Common myeloid progenitor, CD34-positive (primary cell): ENCODE measurements around the gene TBXA2R.

Source experiments
- CTCF ChIA-PET: fragments of 350-600 bp; sonication (Branson Sonifier 250); formaldehyde crosslinking; loops from one replicate; lab custom pipeline; 2021; ENCODE audit warnings: antibody characterized with exemption; lab: Charles Lee
- POLR2A ChIA-PET: fragments of 350-600 bp; sonication (Branson Sonifier 250); formaldehyde crosslinking; loops from one replicate; lab custom pipeline; 2021; ENCODE audit warnings: antibody characterized with exemption; lab: Charles Lee
- DNase-seq, 3 donors: peaks; one replicate each; pipeline versions ENCODE4 v3.0.0 to v3.0.0-alpha.2; 2013
- H3K27ac ChIP-seq, 2 experiments: 1 replicate in 1 of 2; 2 replicates in 1 of 2; pipeline ENCODE4 v1.7.0; 2013; ENCODE audit warnings: inconsistent platforms in 2 of 2, low read length in 2 of 2, mild to moderate bottlenecking in 2 of 2, low read depth in 1 of 2, moderate library complexity in 1 of 2; ENCODE audit not compliant: severe bottlenecking in 2 of 2, insufficient read depth in 1 of 2, poor library complexity in 1 of 2
- H3K27me3 ChIP-seq, 5 experiments: replicated peaks in 2 of 5; 1 replicate in 3 of 5; 2 replicates in 2 of 5; pipeline versions ENCODE4 v1.6.1 to v1.7.0; 2013; ENCODE audit warnings: low read length in 4 of 5, mild to moderate bottlenecking in 2 of 5, moderate library complexity in 2 of 5, inconsistent platforms in 1 of 5; ENCODE audit not compliant: insufficient read depth in 5 of 5, control insufficient read depth in 4 of 5
- H3K36me3 ChIP-seq, 4 experiments: 1 replicate in 2 of 4; 2 replicates in 2 of 4; pipeline versions ENCODE4 v1.6.1 to v1.7.0; 2013; ENCODE audit warnings: low read length in 3 of 4, control low read depth in 1 of 4, mild to moderate bottlenecking in 1 of 4; ENCODE audit not compliant: control insufficient read depth in 4 of 4, insufficient read depth in 4 of 4
- H3K4me1 ChIP-seq, 4 experiments: 1 replicate in 3 of 4; 2 replicates in 1 of 4; pipeline versions ENCODE4 v1.6.1 to v1.7.1; 2013; ENCODE audit warnings: low read length in 3 of 4, mild to moderate bottlenecking in 3 of 4, control low read depth in 1 of 4, inconsistent platforms in 1 of 4, moderate library complexity in 1 of 4; ENCODE audit not compliant: control insufficient read depth in 4 of 4, insufficient read depth in 4 of 4; ENCODE audit errors: control extremely low read depth in 1 of 4
- H3K4me3 ChIP-seq, 7 experiments: 1 replicate in 4 of 7; 2 replicates in 3 of 7; pipeline versions ENCODE4 v1.5.1 to v1.7.0; 2013; ENCODE audit warnings: mild to moderate bottlenecking in 7 of 7, low read length in 6 of 7, moderate library complexity in 6 of 7, inconsistent platforms in 2 of 7, low read depth in 2 of 7, control low read depth in 1 of 7; ENCODE audit not compliant: insufficient read depth in 4 of 7, control insufficient read depth in 1 of 7; ENCODE audit errors: extremely low read depth in 1 of 7
- H3K9me3 ChIP-seq, 5 experiments: 1 replicate in 4 of 5; 2 replicates in 1 of 5; pipeline versions ENCODE4 v1.6.1 to v1.7.1; 2013; ENCODE audit warnings: low read length in 4 of 5, mild to moderate bottlenecking in 2 of 5, inconsistent platforms in 1 of 5, low read depth in 1 of 5, moderate library complexity in 1 of 5; ENCODE audit not compliant: control insufficient read depth in 4 of 5, insufficient read depth in 2 of 5; ENCODE audit errors: control extremely low read depth in 1 of 5
- WGBS: methylation state at CpG from one replicate; pipeline ENCODE4 v1.1.5; 2013; ENCODE audit not compliant: insufficient coverage; 5-methylcytosine and 5-hydroxymethylcytosine counted together

TBXA2R gene

DNA sequence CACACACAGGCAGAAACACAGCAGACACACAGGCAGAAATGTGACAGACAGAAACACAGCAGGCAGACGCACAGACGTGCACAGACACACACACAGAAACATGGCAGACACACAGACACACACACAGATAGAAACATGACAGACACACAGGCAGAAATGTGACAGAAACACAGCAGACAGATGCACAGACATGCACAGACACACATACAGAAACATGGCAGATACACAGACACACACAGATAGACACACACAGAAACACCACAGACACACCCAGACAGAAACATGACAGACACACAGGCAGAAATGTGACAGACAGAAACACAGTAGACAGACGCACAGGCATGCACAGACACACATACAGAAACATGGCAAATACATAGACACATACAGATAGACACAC is 1.3 kb downstream of the TBXA2R start:
- Histone ChIP-seq H3K27me3 (no peaks in the 10 kb centered on the region), H3K9me3 (no peaks in the 10 kb centered on the region), H3K36me3 (peaks cover 0 to 14% (median 2%) of the 10 kb centered on the region in 4 experiments), H3K4me3 (peak overlapping the region in 6 of 7 experiments; percentile 43 to 81 (median 73)), H3K27ac (peak overlapping the region in 1 of 2 experiments; percentile 34), H3K4me1 (peaks cover 11 to 65% (median 62%) of the 10 kb centered on the region in 4 experiments)
- ChIA-PET POLR2A (interaction anchor here (0.8 kb wide), 1 partner anchor 20 kb away, joined by 3 read pairs; the partner anchor contains the start of gene GIPC3), CTCF (interaction anchor here (1.2 to 1.8 kb wide), 2 partner anchors 10 to 14 kb away, joined by 4 read pairs; no protein-coding TSS in a partner anchor)
- WGBS = no CpG with 5 or more reads among the region's 3 CpGs
- DNase-seq = no peak

DNA sequence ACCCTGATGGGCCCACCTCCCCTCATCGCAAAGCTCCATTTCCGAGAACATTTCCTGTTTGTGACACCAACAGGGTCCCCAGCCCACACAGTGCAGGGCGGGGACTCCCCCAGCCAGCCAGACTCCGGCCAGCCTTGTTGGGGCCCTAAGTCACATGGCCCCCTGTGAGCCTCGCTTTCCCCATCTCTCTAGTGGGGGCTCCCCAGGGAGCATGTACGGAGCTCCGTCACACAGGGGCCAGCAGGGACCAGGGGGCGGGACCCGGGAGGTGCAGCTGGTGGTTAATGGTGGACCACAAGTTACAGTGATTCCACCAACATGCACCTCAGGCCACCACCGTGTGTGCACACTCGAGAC is 1.7 kb downstream of the TBXA2R start:
- Histone ChIP-seq H3K27ac (no peak overlapping the region), H3K27me3 (no peaks in the 10 kb centered on the region), H3K36me3 (peaks cover 0 to 14% (median 4%) of the 10 kb centered on the region in 4 experiments), H3K4me1 (peaks cover 11 to 62% (median 59%) of the 10 kb centered on the region in 4 experiments), H3K9me3 (no peaks in the 10 kb centered on the region), H3K4me3 (peak overlapping the region in 6 of 7 experiments; percentile 43 to 81 (median 73))
- 0% methylated on average over 6 of the region's 11 CpGs for WGBS
- ChIA-PET CTCF (interaction anchor here (1.2 to 2.3 kb wide), 5 partner anchors 8 to 23 kb away, joined by 3 to 8 read pairs (median 4); no protein-coding TSS in a partner anchor), POLR2A (interaction anchor here (0.8 kb wide), 2 partner anchors 14 to 20 kb away, joined by 3 read pairs; partner anchors contain the start of gene GIPC3)
- peak in 2 of 3 donors; percentile 54 to 61 for DNase-seq

DNA sequence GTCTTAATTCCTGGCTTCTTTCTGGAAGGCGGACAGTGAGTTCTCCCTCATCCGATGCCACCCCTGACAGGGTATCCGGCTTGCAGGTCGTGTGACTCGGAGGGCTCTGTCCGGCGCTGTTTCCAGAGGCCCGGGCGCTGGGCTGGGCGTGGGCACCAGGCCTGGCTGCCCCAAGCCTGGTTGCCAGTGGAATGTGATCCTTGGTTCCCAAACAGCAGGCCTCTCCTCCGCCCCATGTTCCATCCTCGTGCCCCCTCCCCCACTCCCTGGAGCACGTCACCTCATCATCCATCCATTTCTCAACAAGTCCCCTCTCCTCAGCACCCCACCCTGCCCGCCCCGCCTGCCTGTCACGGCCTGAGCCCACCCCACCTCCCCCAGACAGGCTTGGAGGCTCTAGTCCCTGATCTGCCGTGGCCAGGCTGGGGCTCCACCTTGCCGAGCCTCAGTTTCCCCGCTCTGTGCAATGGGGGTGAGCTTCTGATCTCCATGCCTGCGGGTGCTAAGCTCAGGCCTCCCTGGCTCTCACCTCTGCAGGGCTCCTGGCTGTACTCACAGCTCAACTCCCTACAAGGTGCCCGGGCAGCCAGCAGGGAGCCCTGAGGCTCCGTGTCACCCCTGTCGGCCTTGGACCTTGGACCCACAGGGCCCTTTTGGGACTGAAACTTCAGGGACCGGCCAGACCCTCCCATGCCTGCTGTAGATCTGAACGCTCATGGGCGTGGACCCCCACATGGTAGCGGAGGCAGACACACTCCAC is 2.3 kb downstream of the TBXA2R start:
- peaks cover 0 to 17% (median 4%) of the 10 kb centered on the region in 4 experiments for H3K36me3 ChIP-seq
- WGBS = 62% methylated on average over 17 of the region's 27 CpGs
- DNase-seq = no peak
- ChIA-PET POLR2A (interaction anchor here (0.8 kb wide), 2 partner anchors 13 to 19 kb away, joined by 3 read pairs; partner anchors contain the start of gene GIPC3), CTCF (interaction anchor here (1.2 to 2.3 kb wide), 6 partner anchors 9 to 48 kb away, joined by 3 to 8 read pairs (median 4); no protein-coding TSS in a partner anchor)
- peaks cover 11 to 57% (median 54%) of the 10 kb centered on the region in 4 experiments for H3K4me1 ChIP-seq
- no peaks in the 10 kb centered on the region for H3K27me3 ChIP-seq
- H3K9me3 ChIP-seq = no peaks in the 10 kb centered on the region
- H3K27ac ChIP-seq = no peak overlapping the region
- H3K4me3 ChIP-seq = peak overlapping the region in 6 of 7 experiments; percentile 43 to 81 (median 73)

DNA sequence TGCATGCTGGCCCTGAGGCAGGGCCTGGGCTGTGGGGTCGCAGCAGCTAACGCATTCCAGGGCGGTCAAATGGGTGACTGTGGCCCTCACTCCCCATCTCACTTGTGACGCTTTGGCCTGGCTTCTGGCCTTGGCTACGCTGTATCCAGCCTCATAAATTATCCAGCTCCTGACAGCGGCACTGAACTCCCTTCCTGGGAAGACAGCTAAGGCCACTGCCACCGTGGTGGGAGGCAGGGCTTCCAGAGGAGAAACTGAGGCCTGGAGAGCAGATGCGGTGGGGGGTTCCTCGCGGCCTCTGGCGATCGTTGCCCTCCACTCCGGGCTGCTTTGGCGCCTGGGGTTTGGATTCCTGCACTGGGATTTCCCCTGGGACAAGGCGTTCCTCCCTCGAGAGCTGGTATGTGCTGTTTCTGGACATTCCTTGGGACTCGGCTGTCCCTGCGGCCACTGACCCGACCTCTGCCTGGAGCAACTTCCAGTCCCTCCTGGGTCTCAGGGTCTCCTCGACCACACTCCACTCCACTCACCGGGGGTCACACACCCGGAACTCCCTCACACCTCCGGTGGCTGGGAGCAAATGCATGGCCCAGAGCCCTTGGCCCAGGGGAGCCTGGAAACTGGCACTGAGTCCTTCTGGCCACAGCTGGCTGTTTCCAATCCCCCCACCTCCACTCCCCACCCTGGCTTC is 3.4 kb downstream of the TBXA2R start:
- H3K27me3 ChIP-seq = no peaks in the 10 kb centered on the region
- H3K4me1 ChIP-seq = peaks cover 11 to 46% (median 44%) of the 10 kb centered on the region in 4 experiments
- H3K4me3 ChIP-seq = no peak overlapping the region
- H3K9me3 ChIP-seq = no peaks in the 10 kb centered on the region
- ChIA-PET CTCF (interaction anchor here (0.7 to 2.3 kb wide), 5 partner anchors 12 to 47 kb away, joined by 4 to 8 read pairs (median 4); no protein-coding TSS in a partner anchor), POLR2A (no interaction called here)
- H3K27ac ChIP-seq = no peak overlapping the region
- WGBS = 97% methylated on average over 19 of the region's 23 CpGs
- peaks cover 0 to 17% (median 4%) of the 10 kb centered on the region in 4 experiments for H3K36me3 ChIP-seq
- no peak for DNase-seq

GRCh38 chr19:3601021-3601420 is 5.7 kb downstream of the TBXA2R start:
- H3K4me1 ChIP-seq = peaks cover 6 to 24% (median 24%) of the 10 kb centered on the region in 4 experiments

DNA sequence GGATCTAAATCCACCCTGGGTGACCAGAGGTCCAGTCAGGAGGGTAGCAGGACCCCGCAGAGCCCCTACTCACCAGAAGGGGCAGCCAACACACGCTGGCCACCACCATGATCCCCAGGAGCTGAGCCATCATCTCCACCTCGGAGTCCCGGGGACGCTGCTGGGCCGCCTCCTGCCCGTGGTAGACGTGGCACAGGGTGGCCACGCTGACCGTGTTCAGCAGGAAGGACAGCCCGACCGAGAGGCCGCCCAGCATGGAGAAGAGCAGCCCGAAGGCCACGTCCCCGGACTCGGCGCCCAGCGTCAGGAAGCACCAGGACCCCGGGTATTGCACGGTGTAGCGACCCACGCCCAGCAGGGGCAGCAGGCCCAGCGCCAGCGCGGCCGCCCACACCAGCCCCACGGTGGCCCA is 6.9 kb downstream of the TBXA2R start:
- CTCF ChIA-PET = interaction anchor here (1.4 kb wide), 1 partner anchor 16 kb away, joined by 6 read pairs; no protein-coding TSS in a partner anchor
- DNase-seq = no peak
- 97% methylated on average over 28 of the region's 28 CpGs for WGBS
- H3K36me3 ChIP-seq = peaks cover 0 to 25% (median 5%) of the 10 kb centered on the region in 4 experiments
- no peak overlapping the region for H3K4me3 ChIP-seq
- no peaks in the 10 kb centered on the region for H3K27me3 ChIP-seq
- POLR2A ChIA-PET = interaction anchor here (0.7 kb wide), 1 partner anchor 29 kb away, joined by 3 read pairs; no protein-coding TSS in a partner anchor
- H3K9me3 ChIP-seq = no peaks in the 10 kb centered on the region
- peaks cover 0 to 12% (median 11%) of the 10 kb centered on the region in 4 experiments for H3K4me1 ChIP-seq
- no peak overlapping the region for H3K27ac ChIP-seq

More at GRCh38 chr19:3601021-3601420, 5.7 kb downstream of the TBXA2R start:
- H3K27me3 ChIP-seq = no peaks in the 10 kb centered on the region
- no peak overlapping the region for H3K4me3 ChIP-seq
- ChIA-PET POLR2A (no interaction called here), CTCF (interaction anchor here (0.7 to 1.4 kb wide), 6 partner anchors 9 to 17 kb away, joined by 3 to 7 read pairs (median 4); partner anchors contain the start of gene GIPC3)
- H3K9me3 ChIP-seq = no peaks in the 10 kb centered on the region
- H3K36me3 ChIP-seq = peaks cover 0 to 20% (median 5%) of the 10 kb centered on the region in 4 experiments
- no peak overlapping the region for H3K27ac ChIP-seq
- WGBS = 96% methylated on average over 7 of the region's 12 CpGs
- DNase-seq = no peak
